Spleen (tissue), 7 donors: ENCODE data around the gene MSANTD1.

Source experiments
- CTCF ChIP-seq, 11 experiments: fragments of 200-600 bp in 7 of 11; fragments of 450-650 bp in 4 of 11; sonication (generic) in 4 of 11; IDR thresholded peaks in 8 of 11; conservative IDR thresholded peaks in 3 of 11; 1 replicate in 7 of 11; 2 replicates in 4 of 11; pipeline versions ENCODE4 v1.4.0 to v1.8.0; 2016 to 2021; ENCODE audit warnings: antibody characterized with exemption in 11 of 11, inconsistent platforms in 4 of 11, mild to moderate bottlenecking in 1 of 11
- POLR2A ChIP-seq, 3 donors: fragments of 450-650 bp; IDR thresholded peaks; one replicate each; pipeline ENCODE4 v1.5.1; 2017; ENCODE audit warnings: antibody characterized with exemption in 3 of 3, mild to moderate bottlenecking in 1 of 3
- POLR2AphosphoS5 ChIP-seq, 3 donors: sonication (generic); formaldehyde crosslinking; IDR thresholded peaks; one replicate each; pipeline ENCODE4 v1.5.1; 2017; ENCODE audit warnings: antibody characterized with exemption in 3 of 3
- donor health status: DM: no; HTN: no; CAD: no; lungs with moderate emphysema.
- donor health status: DM: no; HTN: no; CAD: no.
- donor health status: DM: no; HTN: no; CAD: no.

GRCh38 chr4:3244747-3245146, 4.2 kb upstream of the MSANTD1 start:
- TF ChIP-seq CTCF (IDR thresholded peaks at IDR 0.05 in 8 of 11, conservative IDR thresholded peaks at IDR 0.05 in 3 of 11) (no peak), POLR2A (IDR thresholded peaks at IDR 0.05) (no peak), POLR2AphosphoS5 (IDR thresholded peaks at IDR 0.05) (no peak)
